Bronchial epithelial cell (primary cell): ENCODE data around the gene SERINC5. TPM values are rescaled to one million over a fixed set of nuclear protein-coding genes. Genes with fewer than 3 reads are reported as not detected.

Source experiments
- DNase-seq: peaks from one replicate; pipeline ENCODE4 v3.0.0-alpha.2; 2010; ENCODE audit warnings: low read depth
- FAIRE-seq: peaks from 2 replicates; lab custom pipeline; 2011; peaks lifted over from hg19 to GRCh38; lab: Jason Lieb, UNC
- H3K27me3 ChIP-seq: 2 replicates; pipeline ENCODE4 v1.5.1; 2011; ENCODE audit warnings: low read length; ENCODE audit not compliant: control insufficient read depth, insufficient read depth
- H3K36me3 ChIP-seq: 2 replicates; pipeline ENCODE4 v1.5.1; 2011; ENCODE audit warnings: low read length; ENCODE audit not compliant: control insufficient read depth, insufficient read depth
- H3K4me3 ChIP-seq: 2 replicates; pipeline ENCODE4 v1.5.1; 2011; ENCODE audit warnings: mild to moderate bottlenecking, low read depth, low read length, control low read depth
- CTCF ChIP-seq: IDR thresholded peaks from 2 replicates; pipeline ENCODE4 v1.5.1; 2011; ENCODE audit warnings: mild to moderate bottlenecking, moderate library complexity, low read length, control low read depth, inconsistent platforms; ENCODE audit not compliant: insufficient read depth, severe bottlenecking
- total RNA-seq: library from RNA; depleted of rRNA; stranded (reverse); fragments of >200 nt; gene quantifications from 2 replicates; pipeline ENCODE4 v1.2.1, GENCODE V29; 2014

SERINC5 gene
- total RNA-seq, 1 donor from 2014 or later = 33.4 TPM

GRCh38 chr5:80251636-80252035 is 4.2 kb downstream of the SERINC5 start:
- FAIRE-seq (no peak), DNase-seq (peak; percentile 50)
- TF ChIP-seq CTCF = no peak
- no peak overlapping the region for H3K4me3 ChIP-seq
- no peaks in the 10 kb centered on the region for H3K36me3 ChIP-seq
- H3K27me3 ChIP-seq = no peaks in the 10 kb centered on the region

DNA sequence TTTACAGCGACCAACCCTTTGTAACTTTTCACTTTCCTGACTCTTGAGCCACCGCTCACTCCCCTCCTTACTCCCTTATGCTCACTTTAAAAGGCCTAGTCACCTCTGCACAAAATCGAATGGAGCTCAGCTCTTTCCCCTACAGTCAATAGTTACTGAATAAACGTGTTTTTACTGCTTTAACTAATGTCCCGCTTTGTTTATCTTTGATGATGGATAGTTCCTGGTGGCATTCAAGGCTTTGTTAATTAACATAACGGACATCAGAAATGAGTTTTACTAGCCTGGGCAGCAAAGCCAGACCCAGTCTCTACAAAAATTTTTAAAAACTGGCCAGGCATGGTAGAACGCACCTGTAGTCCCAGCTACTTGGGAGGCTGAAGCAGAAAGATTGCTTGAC is 5.0 kb downstream of the SERINC5 start:
- no peak overlapping the region for H3K4me3 ChIP-seq
- FAIRE-seq (no peak), DNase-seq (no peak)
- H3K36me3 ChIP-seq = no peaks in the 10 kb centered on the region
- TF ChIP-seq CTCF = no peak
- no peaks in the 10 kb centered on the region for H3K27me3 ChIP-seq

GRCh38 chr5:80249901-80250300 is 5.9 kb downstream of the SERINC5 start:
- no peaks in the 10 kb centered on the region for H3K36me3 ChIP-seq
- H3K27me3 ChIP-seq = no peaks in the 10 kb centered on the region
- DNase-seq (no peak), FAIRE-seq (no peak)
- TF ChIP-seq CTCF = no peak
- H3K4me3 ChIP-seq = no peak overlapping the region

DNA sequence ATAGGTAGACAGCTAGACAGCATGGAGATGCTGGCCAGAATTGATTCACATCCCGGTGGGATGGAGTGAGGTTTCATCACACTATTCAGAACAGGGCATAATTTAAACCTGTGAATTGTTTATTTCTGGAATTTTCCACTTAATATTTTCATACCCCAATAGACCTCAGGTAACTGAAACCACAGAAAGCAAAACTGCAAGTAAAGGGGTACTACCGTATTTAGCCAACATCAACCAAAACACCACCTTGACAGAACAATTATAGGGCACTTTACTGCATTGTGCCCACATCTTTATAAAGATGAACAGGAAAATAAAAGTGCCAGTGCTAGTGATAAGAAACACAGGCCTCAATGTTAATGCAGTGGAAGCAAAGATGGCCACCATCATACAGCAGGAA is 7.5 kb downstream of the SERINC5 start:
- Histone ChIP-seq H3K4me3 (no peak overlapping the region), H3K36me3 (no peaks in the 10 kb centered on the region), H3K27me3 (no peaks in the 10 kb centered on the region)
- FAIRE-seq (no peak), DNase-seq (no peak)
- TF ChIP-seq CTCF = no peak

DNA sequence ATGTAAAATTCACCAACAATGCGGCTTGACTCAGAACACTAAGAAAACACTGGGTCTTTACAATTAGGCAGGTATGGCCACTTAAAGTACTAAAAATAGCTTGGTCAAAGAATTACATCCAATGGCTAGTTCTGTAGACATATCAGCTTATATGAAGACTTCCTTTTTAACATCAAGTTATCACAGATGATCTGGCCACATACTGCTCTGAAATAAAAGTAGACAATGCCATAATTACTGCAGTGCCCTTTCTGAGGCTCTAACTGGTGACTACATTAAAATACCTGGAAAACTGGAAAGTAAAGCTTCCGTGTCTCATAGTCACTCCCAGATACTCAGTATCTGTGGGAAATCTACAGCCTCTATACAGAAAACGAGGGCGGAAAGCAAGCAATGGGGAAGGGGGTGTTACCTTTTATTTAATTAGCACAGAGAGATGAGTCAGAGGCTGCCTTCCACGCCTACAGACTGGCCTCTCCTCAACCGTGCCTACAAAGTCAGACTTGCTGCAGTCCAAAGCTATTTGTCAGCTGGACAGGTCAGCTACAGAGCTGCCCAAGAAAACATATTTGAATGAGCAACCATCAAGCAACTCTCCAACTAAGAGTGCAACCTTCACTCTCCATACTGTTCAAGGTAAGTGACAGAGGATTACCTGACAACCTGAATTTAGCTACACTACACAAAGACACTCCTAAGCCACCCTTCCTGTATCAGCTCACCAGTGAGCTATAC is 8.7 kb downstream of the SERINC5 start:
- DNase-seq (peak; percentile 98), FAIRE-seq (no peak)
- no peaks in the 10 kb centered on the region for H3K27me3 ChIP-seq
- no peak overlapping the region for H3K4me3 ChIP-seq
- H3K36me3 ChIP-seq = peaks cover 2% of the 10 kb centered on the region
- TF ChIP-seq CTCF = no peak
